Tibial nerve (tissue), 4 donors: ENCODE data around the gene NUDT21.

Experiments used
- CTCF ChIP-seq, 5 experiments: fragments of 200-600 bp in 3 of 5; fragments of 450-650 bp in 2 of 5; sonication (generic) in 3 of 5; IDR thresholded peaks; one replicate each; pipeline ENCODE4 v1.5.1; 2016 to 2019; ENCODE audit warnings: antibody characterized with exemption in 5 of 5, mild to moderate bottlenecking in 3 of 5, moderate library complexity in 2 of 5
- EP300 ChIP-seq, 2 donors: sonication (generic); formaldehyde crosslinking; IDR thresholded peaks; one replicate each; pipeline ENCODE4 v1.6.1; 2017; ENCODE audit warnings: antibody characterized with exemption in 2 of 2, mild to moderate bottlenecking in 1 of 2
- POLR2A ChIP-seq, 2 donors: fragments of 450-650 bp; IDR thresholded peaks; one replicate each; pipeline ENCODE4 v1.6.1; 2017; ENCODE audit warnings: antibody characterized with exemption in 2 of 2, mild to moderate bottlenecking in 2 of 2, moderate library complexity in 2 of 2

- no peak for TF ChIP-seq CTCF (IDR thresholded peaks at IDR 0.05)
- no peak for TF ChIP-seq POLR2A (IDR thresholded peaks at IDR 0.05)
- TF ChIP-seq EP300 (IDR thresholded peaks at IDR 0.05), result no peak
Measured at GRCh38 chr16:56475201-56475600, 24.1 kb upstream of the NUDT21 start.
